NCI-H2107 (cell line): ENCODE results near the gene TTC34.
"Not testable (repeated sequence)": the region's sequence is repeated elsewhere in the genome, so short reads cannot be mapped to it uniquely, and the experiment has no call there.

Source experiments
- DNase-seq: peaks from one replicate; lab custom pipeline; 2025; lab: John Stamatoyannopoulos, UW

TTC34 gene

DNA sequence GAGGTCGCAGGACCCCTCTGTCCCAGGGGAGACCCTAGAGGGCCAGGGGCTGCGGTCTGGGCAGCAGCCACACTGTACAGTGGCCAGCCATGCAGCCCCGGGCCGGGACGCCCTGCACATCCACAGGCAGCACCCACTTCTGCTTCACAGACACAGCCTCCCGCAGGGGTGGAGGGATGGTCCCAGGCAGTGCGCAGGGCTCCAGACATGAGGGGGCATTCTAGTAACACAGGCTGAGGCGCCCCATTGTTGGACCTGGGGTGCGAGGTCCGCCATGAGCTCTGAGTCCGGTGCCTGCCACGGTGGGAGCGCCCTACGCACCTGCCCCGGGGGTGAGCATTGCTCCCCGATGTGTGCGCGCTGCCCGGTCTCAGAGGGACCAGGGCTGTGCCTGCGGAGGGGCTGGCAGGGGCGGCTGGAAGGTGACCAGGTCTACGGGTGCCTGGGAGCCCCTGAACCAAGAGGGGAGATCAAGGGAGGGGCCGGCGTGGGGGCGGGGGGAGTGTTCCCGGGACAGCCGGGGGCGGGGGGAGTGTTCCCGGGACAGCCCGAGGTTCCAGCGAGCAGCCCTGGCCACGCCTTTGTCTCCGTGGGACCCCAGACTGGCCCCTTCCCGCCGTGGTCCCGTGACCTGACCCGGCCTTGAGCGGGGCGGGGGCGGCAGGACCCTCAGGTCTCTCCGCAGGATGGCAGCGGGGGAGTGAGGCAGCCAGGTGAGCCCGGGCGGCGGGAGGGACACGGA is 173.1 kb downstream of the TTC34 start:
- DNase-seq: no peak

DNA sequence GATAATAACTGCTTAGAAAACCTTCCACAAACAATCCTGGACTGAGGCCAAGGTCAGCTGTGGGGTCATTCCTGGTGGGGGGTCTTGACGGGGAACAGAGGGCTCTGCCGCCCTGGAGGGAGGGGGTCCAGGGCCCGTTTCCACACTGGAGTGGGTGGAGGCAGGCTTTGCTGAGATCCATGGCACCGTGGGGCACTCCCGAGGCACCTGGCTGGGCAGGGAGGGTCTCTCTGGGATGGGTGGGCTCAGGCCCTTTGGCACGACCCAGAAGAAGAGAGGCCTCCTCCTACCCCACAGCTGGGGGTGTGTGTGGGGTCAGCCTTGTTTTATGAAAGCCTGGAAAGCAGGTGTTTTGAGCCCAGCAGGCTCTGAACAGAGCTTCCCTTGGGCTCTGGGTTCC is 173.7 kb downstream of the TTC34 start:
- DNase-seq: no peak

DNA sequence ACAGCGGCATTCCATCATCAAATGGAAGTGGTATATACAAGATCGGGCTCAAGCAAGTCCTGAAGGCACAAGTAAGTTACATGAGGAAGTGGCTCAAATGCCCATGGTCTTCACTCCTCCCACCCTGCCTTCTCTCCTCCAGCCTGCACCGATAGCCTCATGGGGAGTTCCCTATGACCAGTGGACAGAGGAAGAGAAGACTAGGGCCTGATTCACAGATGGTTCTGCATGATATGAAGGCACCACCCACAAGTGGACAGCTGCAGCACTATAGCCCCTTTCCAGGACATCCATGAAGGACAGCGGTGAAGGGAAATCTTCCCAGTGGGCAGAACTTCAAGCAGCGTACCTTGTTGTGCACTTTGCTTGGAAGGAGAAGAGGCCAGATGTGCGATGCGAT is 175.7 kb downstream of the TTC34 start:
- DNase-seq: not testable (repeated sequence)

DNA sequence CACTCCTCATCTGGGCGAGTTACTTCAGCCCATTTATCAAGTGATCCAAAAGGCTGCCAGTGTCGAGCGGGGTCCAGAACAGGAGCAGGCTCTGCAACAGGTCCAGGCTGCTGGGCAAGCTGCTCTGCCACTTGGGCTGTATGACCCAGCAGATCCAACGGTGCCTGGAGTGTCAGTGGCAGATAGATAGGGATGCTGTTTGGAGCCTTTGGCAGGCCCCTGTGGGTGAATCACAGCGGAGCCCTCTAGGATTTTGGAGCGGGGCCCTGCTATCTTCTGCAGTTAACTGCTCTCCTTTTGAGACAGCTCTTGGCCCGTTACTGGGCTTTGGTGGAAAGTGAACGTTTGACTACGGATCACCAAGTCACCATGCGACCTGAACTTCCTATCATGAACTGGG is 176.2 kb downstream of the TTC34 start:
- no peak for DNase-seq

DNA sequence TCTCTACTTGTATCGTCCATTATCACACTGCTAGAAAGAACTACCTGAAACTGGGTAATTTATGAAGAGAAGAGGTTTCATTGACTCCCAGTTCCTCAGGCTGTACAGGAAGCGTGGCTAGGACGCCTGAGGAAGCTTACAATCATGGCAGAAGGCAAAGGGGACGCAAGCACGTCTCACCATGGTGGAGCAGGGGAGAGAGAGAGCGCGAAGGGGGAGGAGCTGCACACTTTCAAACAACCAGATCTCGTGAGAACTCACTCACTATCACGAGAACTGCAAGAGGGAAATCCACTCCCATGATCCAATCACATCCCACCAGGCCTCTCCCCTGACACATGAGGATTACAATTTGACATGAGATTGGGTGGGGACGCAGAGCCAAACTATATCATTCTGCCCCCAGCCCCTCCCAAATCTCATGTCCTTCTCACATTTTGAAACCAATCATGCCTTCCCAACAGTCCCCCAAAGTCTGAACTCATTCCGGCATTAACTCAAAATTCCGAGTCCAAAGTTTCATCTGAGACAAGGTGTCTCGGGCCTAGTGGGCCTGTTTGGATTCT is 176.7 kb downstream of the TTC34 start:
- no peak for DNase-seq

DNA sequence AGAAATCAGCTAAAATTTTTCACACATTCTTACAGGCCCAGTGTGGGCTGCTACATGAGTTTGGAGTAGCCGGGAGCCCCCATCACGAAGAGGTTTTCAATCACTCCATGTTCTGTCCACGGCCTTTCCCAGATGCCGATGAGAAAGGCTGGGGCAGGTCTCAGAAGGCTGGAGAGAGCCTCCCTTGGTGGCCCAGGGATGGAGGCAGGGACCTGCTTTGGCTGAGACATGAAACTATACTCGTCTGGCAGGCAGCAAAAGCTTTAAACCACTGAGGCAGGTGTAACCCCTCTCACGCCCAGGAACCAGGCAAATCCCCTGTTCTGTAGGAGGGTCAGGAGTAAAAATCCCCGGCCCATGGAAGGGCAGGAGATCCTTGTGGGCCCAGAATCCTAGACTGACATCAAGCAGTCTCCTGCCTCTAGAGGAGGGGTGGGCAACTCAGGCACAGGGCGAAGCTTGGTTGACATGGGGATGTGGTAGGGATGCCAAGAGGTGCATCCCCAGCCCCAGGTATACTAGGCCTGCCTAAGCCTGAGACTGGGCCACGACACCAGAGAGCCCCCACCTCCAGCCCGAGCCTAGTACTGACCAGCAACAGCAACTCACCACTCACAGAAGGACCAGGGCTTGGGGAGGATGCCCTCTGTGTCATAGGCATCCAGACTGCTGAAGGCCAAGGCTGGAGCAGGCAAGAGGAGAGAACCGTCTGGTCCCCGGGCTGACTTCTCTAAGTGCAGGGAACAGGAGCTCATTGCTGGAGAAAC is 177.7 kb downstream of the TTC34 start:
- DNase-seq: no peak

DNA sequence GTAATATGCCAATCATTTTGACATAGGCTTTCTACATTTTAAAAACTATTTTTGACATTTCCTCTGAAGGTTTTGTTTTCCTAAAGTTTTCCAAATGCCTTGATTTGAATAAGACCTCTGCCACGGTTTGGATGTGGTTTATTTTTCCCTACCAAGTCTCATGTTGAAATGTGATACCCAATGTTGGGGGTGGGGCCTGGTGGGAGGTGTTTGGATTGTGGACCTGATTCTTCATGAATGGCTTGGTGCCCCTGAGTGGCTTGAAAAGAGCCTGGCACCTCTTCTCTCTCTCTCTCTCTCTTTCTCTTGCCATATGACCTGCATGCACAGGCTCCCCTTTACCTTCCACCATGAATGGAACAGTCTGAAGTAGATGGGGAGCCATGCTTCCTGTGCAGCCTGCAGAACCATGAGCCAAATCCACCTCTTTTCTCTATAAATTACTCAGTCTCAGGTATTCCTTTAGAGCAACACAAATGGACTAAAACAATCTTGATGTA is 183.5 kb downstream of the TTC34 start:
- no peak for DNase-seq

DNA sequence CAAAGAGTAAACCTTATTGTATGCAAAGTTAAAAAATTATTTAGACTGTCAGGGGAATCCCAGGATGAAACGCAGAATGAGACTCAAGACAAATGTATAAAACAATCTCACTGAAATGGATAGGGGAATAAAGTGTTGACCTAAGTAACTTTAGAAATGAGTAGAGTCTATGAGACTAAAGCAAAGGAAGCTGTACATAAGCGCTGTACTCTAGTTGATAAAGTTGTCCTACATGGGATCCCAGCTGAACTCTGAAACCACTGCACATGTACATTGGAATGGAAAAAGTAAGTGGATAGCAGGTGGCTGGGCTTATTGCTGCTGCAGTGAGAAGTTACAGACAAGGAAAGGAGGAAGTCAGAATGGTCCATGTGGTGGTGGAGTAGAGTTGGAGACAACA is 187.3 kb downstream of the TTC34 start:
- no peak for DNase-seq

DNA sequence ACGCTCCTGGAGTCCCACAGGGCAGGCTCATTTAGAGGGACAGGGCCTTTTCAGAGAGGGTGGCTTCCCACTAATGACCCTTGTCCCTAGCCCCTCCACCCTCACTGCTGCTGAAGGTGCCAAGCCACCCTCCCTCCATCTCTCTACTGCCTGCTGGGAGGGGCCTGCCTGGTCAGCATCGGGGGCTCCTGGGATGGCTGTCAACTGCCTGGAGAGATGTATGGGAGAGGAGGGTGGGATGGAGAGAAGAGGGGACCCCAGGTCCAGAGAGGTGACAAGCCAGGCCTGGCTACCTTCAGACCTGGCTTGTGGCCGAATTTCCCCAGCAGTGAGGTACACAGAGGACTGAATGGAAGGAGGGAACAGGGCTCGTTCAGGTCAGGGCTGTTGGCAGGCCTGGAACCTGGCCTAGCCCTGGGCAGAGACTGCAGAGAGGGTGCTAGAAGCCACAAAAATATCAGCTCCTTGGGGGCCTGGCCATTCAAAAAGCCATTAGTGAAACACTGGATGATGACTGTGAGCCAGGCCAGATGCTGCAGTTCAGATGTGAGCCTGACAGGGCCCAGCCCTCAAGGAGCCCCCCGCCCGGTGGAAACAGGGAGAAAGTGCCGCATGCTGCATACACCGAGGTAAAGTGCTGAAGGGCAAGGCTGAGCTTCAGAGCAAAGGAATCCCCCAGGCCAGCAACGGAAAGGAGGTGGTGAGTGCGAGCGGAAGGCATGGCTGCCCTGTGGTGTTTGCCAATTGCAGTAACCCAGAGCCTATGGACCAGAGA is 188.7 kb downstream of the TTC34 start:
- DNase-seq: no peak

DNA sequence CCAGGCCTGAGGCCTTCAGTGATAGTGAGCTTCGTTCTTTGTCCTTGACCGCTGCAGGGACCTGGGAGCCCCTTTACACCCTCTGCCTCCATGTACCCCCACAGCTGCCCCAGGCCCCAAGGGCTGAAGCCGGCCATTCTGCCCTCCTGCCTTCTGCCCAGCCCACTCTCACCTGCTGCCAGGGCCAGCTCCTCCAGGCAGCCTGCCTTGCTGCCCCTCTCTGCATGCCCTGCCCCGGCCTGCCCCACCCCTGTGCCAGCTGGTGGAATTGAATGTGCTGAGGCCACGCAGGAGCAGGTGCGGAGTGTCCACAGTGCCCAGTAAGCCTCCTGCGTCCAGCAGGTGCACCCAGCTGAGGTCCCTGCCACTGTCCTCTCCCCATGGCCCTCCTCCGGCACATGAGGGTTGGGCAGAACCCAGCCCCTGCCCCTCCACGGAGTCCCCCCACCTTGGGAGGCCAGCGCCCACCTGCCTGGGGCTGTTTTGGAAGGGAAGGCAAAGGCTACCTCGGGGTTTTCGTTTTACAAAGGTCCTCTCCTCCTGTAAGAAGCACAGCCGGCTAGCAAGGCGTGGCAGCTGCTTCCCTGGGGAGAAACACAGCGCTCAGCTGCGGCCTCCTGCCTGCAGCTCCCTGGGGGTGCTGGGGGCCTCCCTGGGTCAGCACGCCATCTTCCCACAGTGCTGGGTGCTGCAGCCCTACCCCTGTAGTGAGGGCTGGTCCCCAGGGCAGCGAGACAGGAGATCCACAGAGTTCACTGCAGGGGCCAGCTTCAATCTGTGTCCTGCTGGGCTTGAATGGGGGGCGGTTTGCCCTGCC is 189.7 kb downstream of the TTC34 start:
- no peak for DNase-seq

DNA sequence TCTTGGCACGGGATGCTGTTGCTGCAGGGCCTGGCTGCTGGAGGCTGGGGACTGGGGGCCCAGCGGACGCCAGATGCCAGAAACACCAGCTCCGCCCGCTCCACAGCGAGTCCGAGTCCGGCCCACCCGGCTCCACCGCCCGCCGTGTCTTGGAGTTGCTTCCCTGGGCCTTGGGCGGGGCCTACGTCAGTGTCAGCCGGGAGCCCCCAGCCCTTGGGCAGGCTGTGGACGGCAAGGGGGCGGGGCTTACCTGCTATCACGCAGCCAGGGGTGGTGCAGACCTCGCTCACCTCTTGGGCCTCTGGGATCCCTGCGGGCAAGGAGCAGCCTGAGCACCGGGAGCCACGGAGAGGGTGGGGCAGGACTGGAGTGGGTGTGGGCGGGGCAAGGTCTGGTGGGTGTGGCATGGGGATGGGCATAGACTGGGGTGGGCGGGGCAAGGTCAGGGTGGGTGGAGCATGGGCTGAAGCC is 190.4 kb downstream of the TTC34 start:
- DNase-seq: no peak

DNA sequence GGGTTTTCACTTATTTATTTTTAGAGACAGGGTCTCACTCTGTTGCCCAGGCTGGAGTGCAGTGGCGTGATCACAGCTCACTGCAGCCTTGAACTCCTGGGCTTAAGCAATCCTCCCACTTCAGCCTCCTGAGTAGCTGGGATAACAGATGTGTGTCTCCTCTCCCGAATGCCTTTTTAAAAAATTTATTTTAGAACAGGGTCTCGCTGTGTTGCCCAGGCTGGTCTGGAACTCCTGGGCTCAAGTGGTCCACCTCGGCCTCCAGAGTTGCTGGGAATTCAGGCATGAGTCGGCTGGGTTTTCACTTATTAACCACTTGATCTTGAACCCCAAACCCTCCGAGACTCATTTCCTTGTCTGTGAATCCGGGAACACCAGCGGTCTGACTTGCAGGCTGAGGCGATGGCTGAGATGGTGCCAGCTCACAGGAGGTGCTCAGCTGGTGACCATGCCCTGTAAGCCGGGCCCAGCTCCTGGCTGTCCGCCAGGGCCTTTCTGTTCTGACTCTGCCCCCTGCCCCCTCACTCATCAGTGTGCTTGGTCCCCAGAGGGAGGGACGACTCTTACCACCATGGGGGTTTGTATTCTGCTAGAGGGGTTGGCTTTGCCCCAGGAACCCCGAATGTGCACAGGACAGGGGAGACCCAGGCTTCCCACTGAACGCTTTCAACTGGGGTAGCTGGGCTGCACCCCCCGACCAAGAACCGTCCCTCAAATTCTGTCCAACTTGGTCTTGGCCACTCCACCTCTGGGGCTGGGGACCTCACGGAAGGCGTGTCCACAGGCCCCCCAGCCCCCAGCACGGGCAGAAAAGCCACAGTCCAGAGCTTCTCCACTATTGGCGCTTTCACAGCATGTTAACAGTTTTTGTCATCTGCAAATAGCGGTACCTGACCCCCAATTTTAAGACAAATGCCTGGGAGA is 191.2 kb downstream of the TTC34 start:
- no peak for DNase-seq

DNA sequence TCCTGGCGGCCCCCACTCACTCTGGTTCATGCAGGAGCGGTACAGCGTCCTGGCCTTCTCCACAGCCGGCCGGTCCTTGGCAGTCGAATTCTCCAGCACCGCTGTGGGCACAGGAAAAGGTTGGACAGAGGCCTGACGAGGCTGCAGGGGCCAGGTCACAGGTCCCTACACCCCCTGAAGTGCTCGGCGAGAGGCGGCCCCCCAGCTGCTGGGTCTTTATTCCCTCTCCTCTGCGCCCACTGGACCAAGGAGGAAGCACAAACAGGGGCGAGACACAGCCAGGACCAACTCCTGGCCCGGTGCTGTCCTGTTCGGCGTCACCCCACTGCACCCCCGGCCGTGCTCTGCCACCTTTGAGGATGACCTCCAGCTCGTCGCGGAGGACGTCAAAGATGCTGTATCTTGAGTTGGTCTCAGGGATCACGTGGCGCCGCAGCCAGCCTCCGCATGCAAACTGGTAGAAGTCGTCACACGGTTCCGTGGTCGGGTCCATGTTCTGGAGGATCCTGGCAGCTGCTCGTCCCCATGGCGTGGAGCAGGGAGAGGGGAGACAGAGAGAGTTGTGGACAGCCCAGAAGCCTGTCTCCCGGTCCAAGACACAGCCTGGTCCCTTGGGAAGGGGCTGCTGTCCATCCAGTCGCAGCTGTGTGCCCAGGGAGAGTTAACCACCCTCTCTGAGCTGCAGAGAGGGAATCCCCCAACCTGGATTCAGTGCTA is 192.0 kb downstream of the TTC34 start:
- DNase-seq: no peak

DNA sequence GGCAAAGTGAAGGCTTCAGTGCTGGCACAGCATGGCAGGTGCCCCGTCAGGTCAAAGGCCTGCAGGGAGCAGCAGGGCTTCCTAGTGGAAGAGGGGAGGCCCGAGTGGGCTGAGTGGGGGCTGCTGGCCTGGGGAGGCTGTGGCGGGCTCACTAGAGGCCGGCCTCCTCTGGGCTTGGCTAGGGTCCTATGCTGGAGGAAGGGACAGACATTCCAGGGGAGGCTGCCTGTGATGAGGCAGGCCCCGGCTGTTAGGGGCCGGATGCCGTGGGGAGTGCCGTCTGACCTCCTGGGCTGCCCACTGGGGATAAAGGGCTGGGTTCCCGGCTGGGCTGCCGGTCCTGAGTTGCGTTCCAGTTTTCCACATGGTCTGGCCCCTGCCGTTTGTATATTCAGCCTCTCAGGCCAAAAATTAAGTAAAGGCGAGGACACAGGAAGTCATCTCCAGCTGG is 193.8 kb downstream of the TTC34 start:
- DNase-seq: no peak

DNA sequence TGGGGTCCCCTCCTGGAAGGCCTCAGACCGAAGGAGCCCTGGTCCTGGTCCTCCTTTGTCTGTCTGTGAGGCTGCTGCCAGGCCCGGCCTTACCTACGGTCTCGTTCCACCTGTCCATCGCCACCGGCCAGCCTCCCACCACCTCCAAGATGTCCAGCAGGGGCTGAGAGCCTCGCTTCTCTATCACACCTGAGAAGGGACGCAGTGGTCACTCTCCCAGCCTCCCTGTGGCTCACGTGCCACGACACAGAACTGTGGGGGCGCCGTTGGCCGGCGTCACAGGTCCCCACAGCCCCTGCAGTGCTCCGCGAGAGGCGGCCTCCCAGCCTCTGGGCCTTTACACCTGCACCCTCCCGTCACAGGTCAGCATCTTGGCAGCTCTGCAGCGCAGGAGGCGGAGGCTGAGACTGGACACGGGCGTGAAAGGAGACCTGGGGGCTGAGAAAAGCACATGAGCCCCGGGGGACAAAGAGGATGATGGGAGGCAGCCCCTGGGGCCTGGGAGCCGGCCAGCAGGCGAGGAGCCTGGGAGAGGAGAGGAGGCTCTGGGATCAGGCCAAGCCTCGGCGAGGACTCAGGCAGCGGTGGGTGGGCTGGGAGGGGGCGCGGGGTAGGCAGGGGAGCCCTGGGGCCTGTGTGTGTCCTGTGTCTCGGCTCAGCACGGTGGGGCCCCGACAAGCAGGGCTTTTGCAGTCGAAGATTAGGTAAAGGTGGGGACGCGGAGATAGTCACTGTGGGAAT is 194.4 kb downstream of the TTC34 start:
- no peak for DNase-seq

DNA sequence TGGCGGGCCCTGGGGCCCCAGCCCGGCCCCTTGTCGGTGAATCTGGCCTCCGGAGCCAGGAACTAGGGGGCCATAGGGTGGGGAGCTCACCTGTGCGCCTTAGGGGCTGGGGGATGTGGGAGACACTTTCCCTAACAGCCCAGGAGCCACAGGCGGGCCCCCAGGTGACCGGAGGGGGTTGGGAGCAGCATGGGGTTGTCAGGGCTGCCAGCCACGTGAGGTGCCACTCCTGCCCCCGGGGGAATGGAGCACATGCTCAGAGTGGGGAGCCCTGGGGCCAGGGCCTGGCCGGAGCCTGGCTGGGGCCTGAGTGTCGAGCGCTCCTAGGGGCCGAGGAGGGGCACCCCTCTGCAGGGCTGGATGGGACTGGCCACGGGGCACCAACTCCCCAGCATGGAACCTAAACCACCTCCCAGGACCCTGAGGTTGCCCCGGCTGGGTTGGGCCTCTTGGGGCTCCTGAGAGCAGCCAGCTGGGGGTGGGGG is 195.1 kb downstream of the TTC34 start:
- no peak for DNase-seq

DNA sequence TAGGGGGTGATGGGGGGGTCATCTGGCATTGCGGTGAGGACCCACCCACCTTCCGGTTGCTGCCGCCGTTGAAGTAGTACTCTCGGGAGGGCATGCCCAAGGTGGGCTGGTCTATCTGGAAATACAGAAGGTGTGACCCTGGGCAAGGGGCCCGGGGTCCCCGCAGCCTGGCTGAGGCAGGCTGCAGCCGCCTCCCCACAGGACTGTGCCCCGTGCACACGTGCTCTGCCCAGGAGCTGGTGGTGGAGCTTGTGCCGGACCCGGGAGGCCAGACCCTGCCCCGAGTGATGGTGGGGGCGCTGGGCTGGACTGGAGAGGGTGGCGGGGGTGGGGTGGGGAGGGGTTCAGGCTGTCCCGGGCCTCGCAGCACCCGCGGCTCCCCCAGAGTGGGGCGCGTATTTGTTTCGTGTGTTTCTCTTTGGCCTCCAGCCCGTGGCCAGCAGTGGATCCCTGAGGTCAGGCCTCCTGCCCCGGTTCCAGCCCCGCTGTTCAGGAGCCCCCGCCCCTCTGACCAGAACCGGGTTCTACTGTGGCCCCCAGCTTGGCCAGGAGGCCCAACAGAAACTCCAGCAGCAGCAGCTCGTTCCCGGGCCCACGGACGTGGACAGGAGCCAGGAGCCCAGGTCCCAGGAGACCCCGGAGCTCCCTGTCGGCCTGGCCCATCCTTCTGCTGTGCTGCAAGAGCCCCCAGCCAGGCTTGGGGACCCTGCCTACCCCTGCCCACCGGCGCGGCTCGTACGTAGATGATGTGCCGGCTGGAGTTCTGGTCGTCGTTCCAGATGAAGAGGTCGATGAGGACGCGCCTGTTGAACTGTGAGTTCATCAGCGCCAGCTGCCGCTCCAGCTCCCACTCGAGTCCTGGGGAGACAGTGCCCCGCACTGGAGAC is 195.7 kb downstream of the TTC34 start:
- no peak for DNase-seq
